Measurements from ENCODE around the gene ADAMTS10. TPM values are rescaled to one million over a fixed set of nuclear protein-coding genes. Genes with fewer than 3 reads are reported as not detected.
"Not testable (repeated sequence)": the region's sequence is repeated elsewhere in the genome, so short reads cannot be mapped to it uniquely, and the experiment has no call there.

Gene ADAMTS10
- total and polyA plus RNA-seq, 11 donors: 4.3 to 14.7 (median 7.4) TPM

DNA sequence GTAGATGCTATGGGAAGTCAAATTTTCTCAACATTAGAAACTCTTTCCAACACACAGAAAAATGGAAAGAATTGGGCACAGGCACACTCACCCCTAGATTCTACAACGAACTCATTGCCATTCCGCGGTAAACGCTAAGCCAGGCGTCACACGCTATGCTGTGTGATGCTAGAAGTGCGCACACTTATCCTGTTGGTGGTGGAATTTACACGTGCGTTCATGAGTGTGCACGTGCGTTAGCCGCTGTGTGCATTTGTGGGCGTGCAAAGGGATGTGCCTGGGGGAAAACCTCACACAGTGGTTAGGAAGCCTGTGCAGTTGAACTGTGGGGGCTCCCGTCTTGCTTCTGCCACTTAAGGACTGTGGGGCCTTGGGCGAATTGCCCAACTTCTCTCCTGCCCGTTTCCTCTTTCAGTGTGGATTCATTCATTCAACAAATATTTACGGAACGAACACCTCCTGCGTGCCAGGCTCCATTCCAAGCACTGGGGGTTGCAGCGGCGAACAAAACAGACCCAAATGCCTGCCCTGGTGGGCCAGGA lies 27.6 kb upstream of the ADAMTS10 start:
- DNase-seq: peak in 3 of 5 donors; percentile 26 to 57 (median 39)
- intact Hi-C loops (cut with DNase I): no loop called here
- 57 to 67% (median 62%) methylated on average over 21 of the region's 21 CpGs for WGBS, 4 donors
- Histone ChIP-seq H3K4me3 (no peak overlapping the region), H3K9me3 (peaks cover 0 to 14% (median 0%) of the 10 kb centered on the region in 12 donors), H3K27ac (no peak overlapping the region), H3K36me3 (no peaks in the 10 kb centered on the region), H3K4me1 (peaks cover 0 to 33% (median 0%) of the 10 kb centered on the region in 12 donors), H3K27me3 (peaks cover 0 to 4% (median 0%) of the 10 kb centered on the region in 9 donors)
- peak in 1 of 4 donors; percentile 27 for ATAC-seq
- TF ChIP-seq CTCF (IDR thresholded peaks at IDR 0.05) (no peak), POLR2A (IDR thresholded peaks at IDR 0.05) (no peak)

- intact Hi-C loops (cut with DNase I); ATAC-seq; H3K27ac ChIP-seq; H3K27me3 ChIP-seq; H3K4me3 ChIP-seq; H3K36me3 ChIP-seq; H3K9me3 ChIP-seq; DNase-seq: not testable (repeated sequence)
- WGBS, 4 donors: 62 to 79% (median 74%) methylated on average over 4 of the region's 4 CpGs
- H3K4me1 ChIP-seq: peaks cover 0 to 33% (median 0%) of the 10 kb centered on the region in 12 donors
These were observed 26.6 kb upstream of the ADAMTS10 start for GRCh38 chr19:8637070-8637469.

DNA sequence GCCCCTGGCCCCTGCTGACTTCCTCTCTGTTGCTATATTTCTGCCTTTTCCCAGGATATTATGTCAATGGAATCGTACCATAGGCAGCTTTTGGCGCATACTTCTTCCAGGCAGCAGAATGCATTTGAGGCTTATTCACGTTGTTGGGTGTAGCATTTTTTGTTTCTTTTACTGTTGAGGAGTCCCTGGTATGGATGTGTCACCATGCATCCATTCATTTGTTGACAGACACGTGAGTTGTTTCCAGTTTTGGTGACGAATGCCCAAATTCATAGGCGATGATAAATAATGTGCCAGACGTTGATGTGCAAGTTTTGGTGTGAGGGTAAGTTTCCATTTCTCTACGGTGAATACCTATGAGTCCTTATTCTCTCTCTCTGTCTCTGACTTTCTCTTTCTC lies 24.9 kb upstream of the ADAMTS10 start:
- H3K4me1 ChIP-seq: peaks cover 0 to 25% (median 0%) of the 10 kb centered on the region in 12 donors
- H3K4me3 ChIP-seq: no peak overlapping the region
- intact Hi-C loops (cut with DNase I): no loop called here
- H3K36me3 ChIP-seq: no peaks in the 10 kb centered on the region
- ATAC-seq: no peak
- TF ChIP-seq CTCF (IDR thresholded peaks at IDR 0.05): no peak
- no peak for TF ChIP-seq POLR2A (IDR thresholded peaks at IDR 0.05)
- H3K27ac ChIP-seq: no peak overlapping the region
- 78 to 82% (median 80%) methylated on average over 8 of the region's 8 CpGs for WGBS, 4 donors
- H3K27me3 ChIP-seq: peaks cover 0 to 4% (median 0%) of the 10 kb centered on the region in 9 donors
- peaks cover 0 to 8% (median 0%) of the 10 kb centered on the region in 12 donors for H3K9me3 ChIP-seq
- no peak for DNase-seq

- H3K27ac ChIP-seq: peak overlapping the region in 2 of 12 donors; percentile 18 to 24
- DNase-seq: peak in 4 of 5 donors; percentile 38 to 66 (median 44)
- WGBS, 4 donors: 29 to 35% (median 33%) methylated on average over 10 to 11 of the region's 11 CpGs
- H3K4me3 ChIP-seq: no peak overlapping the region
- TF ChIP-seq POLR2A (IDR thresholded peaks at IDR 0.05) (no peak), CTCF (IDR thresholded peaks at IDR 0.05) (no peak)
- H3K27me3 ChIP-seq: no peaks in the 10 kb centered on the region
- no peaks in the 10 kb centered on the region for H3K36me3 ChIP-seq
- peaks cover 0 to 33% (median 0%) of the 10 kb centered on the region in 12 donors for H3K9me3 ChIP-seq
- intact Hi-C loops (cut with DNase I): no loop called here
- peak in 2 of 4 donors; percentile 59 to 60 for ATAC-seq
- H3K4me1 ChIP-seq: no peaks in the 10 kb centered on the region
These were observed 20.9 kb upstream of the ADAMTS10 start for GRCh38 chr19:8631425-8631819.

Data from heart left ventricle (tissue), 16 donors.